Stimulated activated naive B cell treated with anti-CD40 and anti-IgM and Interleukin-4, amounts not matched to agents 10 μg/mL and 1 μg/mL and 100 μg/mL, for 72 hours (primary cell): ENCODE data around the gene BEGAIN.

Source experiments
- ATAC-seq, 2 donors: fragments of 150-1000 bp; cut with Tn5 transposase; replicated peaks; 2 replicates each; pipeline ENCODE4 v1.10.0; 2021; ENCODE audit warnings: moderate library complexity in 1 of 2
- DNase-seq: peaks from one replicate; pipeline ENCODE4 v3.0.0; 2021
- H3K27ac Mint-ChIP-seq: one replicate; pipeline ENCODE4 v1.8.0; 2022; ENCODE audit warnings: mild to moderate bottlenecking, mixed read lengths
- H3K27me3 Mint-ChIP-seq, 2 donors: one replicate each; pipeline ENCODE4 v1.8.0; 2022; ENCODE audit warnings: mixed read lengths in 2 of 2
- H3K36me3 Mint-ChIP-seq, 2 donors: one replicate each; pipeline ENCODE4 v1.8.0; 2022; ENCODE audit warnings: mixed read lengths in 2 of 2, mild to moderate bottlenecking in 1 of 2
- H3K4me1 Mint-ChIP-seq, 2 donors: one replicate each; pipeline ENCODE4 v1.8.0; 2022; ENCODE audit warnings: mixed read lengths in 2 of 2, mild to moderate bottlenecking in 1 of 2
- H3K4me3 Mint-ChIP-seq, 2 donors: one replicate each; pipeline ENCODE4 v1.8.0; 2022; ENCODE audit warnings: mild to moderate bottlenecking in 2 of 2, mixed read lengths in 2 of 2, moderate library complexity in 1 of 2
- H3K9me3 Mint-ChIP-seq, 2 donors: one replicate each; pipeline ENCODE4 v1.8.0; 2022; ENCODE audit warnings: mixed read lengths in 2 of 2, mild to moderate bottlenecking in 1 of 2

Gene BEGAIN

GRCh38 chr14:100620255-100621100, 33.3 kb upstream of the BEGAIN start:
- Mint-ChIP-seq H3K9me3 (peaks cover 2 to 3% of the 10 kb centered on the region in 2 donors), H3K27me3 (peaks cover 37 to 69% of the 10 kb centered on the region in 2 donors), H3K4me3 (no peak overlapping the region), H3K4me1 (peaks cover 18 to 24% of the 10 kb centered on the region in 2 donors), H3K27ac (no peak overlapping the region), H3K36me3 (no peaks in the 10 kb centered on the region)
- ATAC-seq (no peak), DNase-seq (no peak)

GRCh38 chr14:100619396-100620254, 32.4 kb upstream of the BEGAIN start:
- no peaks in the 10 kb centered on the region for H3K36me3 Mint-ChIP-seq
- no peak overlapping the region for H3K4me3 Mint-ChIP-seq
- no peak for DNase-seq
- peaks cover 34 to 65% of the 10 kb centered on the region in 2 donors for H3K27me3 Mint-ChIP-seq
- H3K4me1 Mint-ChIP-seq, result peaks cover 18 to 24% of the 10 kb centered on the region in 2 donors
- peaks cover 0 to 1% of the 10 kb centered on the region in 2 donors for H3K9me3 Mint-ChIP-seq
- no peak for ATAC-seq
- no peak overlapping the region for H3K27ac Mint-ChIP-seq

GRCh38 chr14:100618763-100619320, 31.6 kb upstream of the BEGAIN start:
- no peaks in the 10 kb centered on the region for H3K9me3 Mint-ChIP-seq
- ATAC-seq (peak; percentile 24 to 32), DNase-seq (no peak)
- H3K36me3 Mint-ChIP-seq, result no peaks in the 10 kb centered on the region
- H3K4me3 Mint-ChIP-seq, result no peak overlapping the region
- H3K4me1 Mint-ChIP-seq, result peaks cover 18 to 24% of the 10 kb centered on the region in 2 donors
- H3K27ac Mint-ChIP-seq, result no peak overlapping the region
- H3K27me3 Mint-ChIP-seq, result peaks cover 29 to 58% of the 10 kb centered on the region in 2 donors

- peak overlapping the region in 1 of 2 donors; percentile 52 for H3K4me3 Mint-ChIP-seq
- H3K9me3 Mint-ChIP-seq, result no peaks in the 10 kb centered on the region
- no peaks in the 10 kb centered on the region for H3K36me3 Mint-ChIP-seq
- peaks cover 26 to 55% of the 10 kb centered on the region in 2 donors for H3K27me3 Mint-ChIP-seq
- H3K4me1 Mint-ChIP-seq, result peaks cover 18 to 24% of the 10 kb centered on the region in 2 donors
- no peak overlapping the region for H3K27ac Mint-ChIP-seq
- DNase-seq (peak; percentile 15), ATAC-seq (peak; percentile 78 to 86)
These were observed 31.1 kb upstream of the BEGAIN start for GRCh38 chr14:100618318-100618693.

GRCh38 chr14:100617410-100618317, 30.4 kb upstream of the BEGAIN start:
- ATAC-seq (peak in 1 of 2 donors; percentile 35), DNase-seq (no peak)
- Mint-ChIP-seq H3K4me3 (peak overlapping the region in 1 of 2 donors; percentile 33), H3K9me3 (no peaks in the 10 kb centered on the region), H3K36me3 (no peaks in the 10 kb centered on the region), H3K27me3 (peaks cover 26 to 49% of the 10 kb centered on the region in 2 donors), H3K27ac (peak overlapping the region; percentile 9), H3K4me1 (peaks cover 18 to 24% of the 10 kb centered on the region in 2 donors)

- no peak for DNase-seq
- Mint-ChIP-seq H3K27ac (no peak overlapping the region), H3K4me1 (peaks cover 18 to 24% of the 10 kb centered on the region in 2 donors), H3K27me3 (peaks cover 26 to 48% of the 10 kb centered on the region in 2 donors), H3K36me3 (no peaks in the 10 kb centered on the region), H3K9me3 (no peaks in the 10 kb centered on the region), H3K4me3 (no peak overlapping the region)
- ATAC-seq, result peak in 1 of 2 donors; percentile 15
These were observed 29.7 kb upstream of the BEGAIN start for GRCh38 chr14:100616854-100617409.

- Mint-ChIP-seq H3K9me3 (no peaks in the 10 kb centered on the region), H3K4me1 (peaks cover 18 to 24% of the 10 kb centered on the region in 2 donors)
- no peak for DNase-seq
These were observed 28.8 kb upstream of the BEGAIN start for GRCh38 chr14:100615736-100616695.

GRCh38 chr14:100614803-100615202, 27.6 kb upstream of the BEGAIN start:
- Mint-ChIP-seq H3K27me3 (peaks cover 14 to 27% of the 10 kb centered on the region in 2 donors), H3K36me3 (no peaks in the 10 kb centered on the region)

More at GRCh38 chr14:100615736-100616695, 28.8 kb upstream of the BEGAIN start:
- ATAC-seq, result no peak
- Mint-ChIP-seq H3K27me3 (peaks cover 17 to 39% of the 10 kb centered on the region in 2 donors), H3K36me3 (no peaks in the 10 kb centered on the region), H3K4me3 (no peak overlapping the region), H3K27ac (no peak overlapping the region)

GRCh38 chr14:100612986-100613385, 25.8 kb upstream of the BEGAIN start:
- DNase-seq (no peak), ATAC-seq (no peak)
- Mint-ChIP-seq H3K9me3 (no peaks in the 10 kb centered on the region), H3K4me3 (no peak overlapping the region), H3K36me3 (no peaks in the 10 kb centered on the region), H3K27ac (no peak overlapping the region), H3K4me1 (peaks cover 9 to 11% of the 10 kb centered on the region in 2 donors), H3K27me3 (peaks cover 14 to 21% of the 10 kb centered on the region in 2 donors)

More at GRCh38 chr14:100614803-100615202, 27.6 kb upstream of the BEGAIN start:
- Mint-ChIP-seq H3K4me1 (peaks cover 18 to 24% of the 10 kb centered on the region in 2 donors), H3K9me3 (no peaks in the 10 kb centered on the region), H3K4me3 (no peak overlapping the region), H3K27ac (no peak overlapping the region)
- no peak for ATAC-seq
- DNase-seq, result no peak

- no peak overlapping the region for H3K4me3 Mint-ChIP-seq
- H3K27ac Mint-ChIP-seq, result no peak overlapping the region
- peaks cover under 1% of the 10 kb centered on the region in 2 donors for H3K4me1 Mint-ChIP-seq
- H3K9me3 Mint-ChIP-seq, result no peaks in the 10 kb centered on the region
- no peaks in the 10 kb centered on the region for H3K36me3 Mint-ChIP-seq
- H3K27me3 Mint-ChIP-seq, result peaks cover 12 to 14% of the 10 kb centered on the region in 2 donors
- ATAC-seq, result no peak
- DNase-seq, result no peak
These were observed 24.7 kb upstream of the BEGAIN start for GRCh38 chr14:100611811-100612480.

GRCh38 chr14:100610511-100611217, 23.4 kb upstream of the BEGAIN start:
- no peak for ATAC-seq
- H3K27me3 Mint-ChIP-seq, result peaks cover 17 to 21% of the 10 kb centered on the region in 2 donors

More at GRCh38 chr14:100610511-100611217, 23.4 kb upstream of the BEGAIN start:
- H3K27ac Mint-ChIP-seq, result no peak overlapping the region
- no peak overlapping the region for H3K4me3 Mint-ChIP-seq
- H3K9me3 Mint-ChIP-seq, result no peaks in the 10 kb centered on the region
- H3K36me3 Mint-ChIP-seq, result no peaks in the 10 kb centered on the region
- DNase-seq, result no peak
- no peaks in the 10 kb centered on the region for H3K4me1 Mint-ChIP-seq
